HFFc6 (cell line): ENCODE measurements around the gene SLC2A9. TPM values are rescaled to one million over a fixed set of nuclear protein-coding genes. Genes with fewer than 3 reads are reported as not detected.

Source experiments
- DNase-seq: peaks from one replicate; pipeline ENCODE4 v3.0.0-alpha.2; 2018
- H3K27ac Mint-ChIP-seq: 2 replicates; pipeline ENCODE4 v1.8.0; 2020; ENCODE audit warnings: mild to moderate bottlenecking, mixed read lengths
- H3K27me3 Mint-ChIP-seq: 2 replicates; pipeline ENCODE4 v1.8.0; 2021; ENCODE audit warnings: mild to moderate bottlenecking, moderate library complexity, mixed read lengths; ENCODE audit not compliant: insufficient read depth
- H3K36me3 Mint-ChIP-seq: 2 replicates; pipeline ENCODE4 v1.8.0; 2021; ENCODE audit warnings: low read depth, mixed read lengths
- H3K4me1 Mint-ChIP-seq: 2 replicates; pipeline ENCODE4 v1.8.0; 2020; ENCODE audit warnings: low read depth, mixed read lengths
- H3K4me3 Mint-ChIP-seq: 2 replicates; pipeline ENCODE4 v1.8.0; 2020; ENCODE audit warnings: mild to moderate bottlenecking, moderate library complexity, mixed read lengths
- H3K9me3 Mint-ChIP-seq: 2 replicates; pipeline ENCODE4 v1.8.0; 2020; ENCODE audit warnings: mild to moderate bottlenecking, mixed read lengths
- CTCF ChIP-seq: fragments of 200-600 bp; sonication (generic); IDR thresholded peaks from 2 replicates; pipeline ENCODE4 v1.5.0; 2021; ENCODE audit warnings: antibody characterized with exemption, mild to moderate bottlenecking
- total RNA-seq, 6 experiments: library from RNA; stranded (reverse); fragmentation: NEBNext Ultra II Directional; extraction: Animal tissue kit (Norgen Biotek cat#: 25700); gene quantifications; 2 replicates in 1 of 6; 3 replicates in 5 of 6; pipeline ENCODE4 v1.2.3, GENCODE V29; 2021

SLC2A9 gene
- total RNA-seq, 6 experiments from 2014 or later, result 1.3 to 2.0 (median 1.6) TPM

- H3K27me3 Mint-ChIP-seq, result peaks cover 7% of the 10 kb centered on the region
- no peak for TF ChIP-seq CTCF
- H3K4me3 Mint-ChIP-seq, result no peak overlapping the region
- no peak overlapping the region for H3K27ac Mint-ChIP-seq
- no peak for DNase-seq
- H3K36me3 Mint-ChIP-seq, result no peaks in the 10 kb centered on the region
- no peaks in the 10 kb centered on the region for H3K9me3 Mint-ChIP-seq
- H3K4me1 Mint-ChIP-seq, result peaks cover 12% of the 10 kb centered on the region
These were observed 9.4 kb downstream of the SLC2A9 start for GRCh38 chr4:10011885-10012284.

- no peak overlapping the region for H3K27ac Mint-ChIP-seq
- H3K9me3 Mint-ChIP-seq, result no peaks in the 10 kb centered on the region
- no peak for TF ChIP-seq CTCF
- peaks cover 7% of the 10 kb centered on the region for H3K27me3 Mint-ChIP-seq
- DNase-seq, result no peak
- no peaks in the 10 kb centered on the region for H3K36me3 Mint-ChIP-seq
- H3K4me1 Mint-ChIP-seq, result peaks cover 19% of the 10 kb centered on the region
- H3K4me3 Mint-ChIP-seq, result no peak overlapping the region
These were observed 10.0 kb downstream of the SLC2A9 start for GRCh38 chr4:10011277-10011676.

GRCh38 chr4:10009861-10010500 is 11.3 kb downstream of the SLC2A9 start:
- Mint-ChIP-seq H3K4me3 (no peak overlapping the region), H3K9me3 (no peaks in the 10 kb centered on the region), H3K27me3 (peaks cover 7% of the 10 kb centered on the region), H3K36me3 (no peaks in the 10 kb centered on the region), H3K4me1 (peaks cover 26% of the 10 kb centered on the region), H3K27ac (no peak overlapping the region)
- TF ChIP-seq CTCF, result no peak
- no peak for DNase-seq

- H3K4me3 Mint-ChIP-seq, result no peak overlapping the region
- DNase-seq, result no peak
- H3K9me3 Mint-ChIP-seq, result no peaks in the 10 kb centered on the region
- H3K4me1 Mint-ChIP-seq, result peaks cover 26% of the 10 kb centered on the region
- H3K36me3 Mint-ChIP-seq, result no peaks in the 10 kb centered on the region
- H3K27me3 Mint-ChIP-seq, result peaks cover 4% of the 10 kb centered on the region
- no peak for TF ChIP-seq CTCF
- H3K27ac Mint-ChIP-seq, result no peak overlapping the region
These were observed 12.7 kb downstream of the SLC2A9 start for GRCh38 chr4:10008609-10009005.

- no peak for DNase-seq
- Mint-ChIP-seq H3K27me3 (peaks cover 2% of the 10 kb centered on the region), H3K36me3 (no peaks in the 10 kb centered on the region), H3K4me3 (no peak overlapping the region), H3K4me1 (peaks cover 26% of the 10 kb centered on the region), H3K9me3 (no peaks in the 10 kb centered on the region), H3K27ac (no peak overlapping the region)
- no peak for TF ChIP-seq CTCF
These were observed 13.3 kb downstream of the SLC2A9 start for GRCh38 chr4:10007793-10008608.
